Psoas muscle (tissue), 8 donors: ENCODE data around the gene AP1M2. TPM values are rescaled to one million over a fixed set of nuclear protein-coding genes. Genes with fewer than 3 reads are reported as not detected.
A peak's percentile ranks its signal among the peaks of the same experiment; 100 is the strongest.
"Not testable (repeated sequence)": the region's sequence is repeated elsewhere in the genome, so short reads cannot be mapped to it uniquely, and the experiment has no call there.

Experiments used
- ATAC-seq, 4 donors: fragments of 200-7000 bp; cut with Tn5 transposase; one replicate each; pipeline ENCODE4 v1.9.1; 2020; ENCODE audit warnings: moderate library complexity in 3 of 4, mild to moderate bottlenecking in 2 of 4
- DNase-seq, 2 donors: peaks; one replicate each; pipeline ENCODE4 v3.0.0-alpha.2; 2020
- H3K27ac ChIP-seq: fragments of 200-600 bp; one replicate; pipeline ENCODE4 v1.8.0; 2022
- H3K27me3 ChIP-seq, 3 donors: fragments of 200-600 bp in 1 of 3; one replicate each; pipeline versions ENCODE4 v1.6.1 to v1.8.0; 2013 to 2022; ENCODE audit warnings: low read length in 2 of 3, mild to moderate bottlenecking in 2 of 3, moderate library complexity in 1 of 3; ENCODE audit not compliant: insufficient read depth in 3 of 3
- H3K36me3 ChIP-seq, 2 donors: fragments of 200-600 bp in 1 of 2; one replicate each; pipeline versions ENCODE4 v1.6.1 to v1.8.0; 2013 to 2022; ENCODE audit warnings: low read depth in 1 of 2, mild to moderate bottlenecking in 1 of 2, moderate library complexity in 1 of 2; ENCODE audit not compliant: insufficient read depth in 1 of 2
- H3K4me1 ChIP-seq: fragments of 200-600 bp; one replicate; pipeline ENCODE4 v1.8.0; 2022
- H3K4me3 ChIP-seq: fragments of 200-600 bp; one replicate; pipeline ENCODE4 v1.8.0; 2022; ENCODE audit warnings: mild to moderate bottlenecking
- H3K9me3 ChIP-seq: fragments of 200-600 bp; one replicate; pipeline ENCODE4 v1.8.0; 2022
- CTCF ChIP-seq: fragments of 200-600 bp; IDR thresholded peaks from one replicate; pipeline ENCODE4 v1.8.0; 2022; ENCODE audit warnings: antibody characterized with exemption
- WGBS, 3 donors: extraction: QIAGEN DNeasy Blood & Tissue Kit; methylation state at CpG; one replicate each; pipeline versions ENCODE4 v1.1.6 to v1.1.7; 2013; 5-methylcytosine and 5-hydroxymethylcytosine counted together
- intact Hi-C, 2 donors: fragments of 100-400 bp; cut with DNase I; formaldehyde crosslinking; loops; one replicate each; pipeline versions ENCODE4 v1.11.0 to v1.14.2; 2022
- polyA plus RNA-seq, 3 donors: library from polyadenylated mRNA; stranded (reverse); fragments of 200-250 nt; gene quantifications; one replicate each; pipeline ENCODE4 v1.2.3, GENCODE V29; 2013
- total RNA-seq, 4 donors: library from RNA; stranded (reverse); fragmentation: NEBNext Ultra II Directional in 2 of 4; extraction: Animal tissue kit (Norgen Biotek cat#: 25700) in 2 of 4; gene quantifications; one replicate each; pipeline versions ENCODE4 v1.2.1 to v1.2.4, GENCODE V29; 2021 to 2023
- donor health status: healthy with polysubstance abuse.
- donor health status: DM: no; HTN: no; CAD: no; lungs with moderate emphysema.
- donor health status: Bipolar disorder and iron deficiency.
- donor health status: healthy.
- donor health status: DM: yes; HTN: yes; CAD: no.
- donor health status: DM: no; HTN: no; CAD: no.
- donor health status: DM: no; HTN: no; CAD: no.
- donor health status: DM: yes; HTN: yes; CAD: no.

Gene AP1M2
- total and polyA plus RNA-seq, 7 donors, result 0.13 TPM; not detected in 6

GRCh38 chr19:10544242-10544752 lies 42.8 kb downstream of the AP1M2 start:
- Histone ChIP-seq H3K27me3 (no peaks in the 10 kb centered on the region), H3K27ac (peak overlapping the region; percentile 85), H3K36me3 (peaks cover 0 to 42% of the 10 kb centered on the region in 2 donors), H3K4me3 (peak overlapping the region; percentile 81), H3K4me1 (peaks cover 11% of the 10 kb centered on the region), H3K9me3 (no peaks in the 10 kb centered on the region)
- DNase-seq (no peak), ATAC-seq (peak; percentile 29 to 52 (median 40))
- intact Hi-C loops, result loop anchor here in 1 of 2 donors (5.0 kb wide), 1 partner anchor 37 kb away; no protein-coding TSS in a partner anchor
- no peak for TF ChIP-seq CTCF
- WGBS, 3 donors, result 19 to 23% (median 21%) methylated on average over 19 to 22 of the region's 22 CpGs

GRCh38 chr19:10543420-10544241 lies 43.5 kb downstream of the AP1M2 start, which contains the start of gene ATG4D:
Gene ATG4D, plus strand, starts transcription at chr19:10543904. Its CDS starts 187 bp downstream, at chr19:10544091.
- TF ChIP-seq CTCF, result no peak
- peak within 1 kb of the TSS; percentile 81 for H3K4me3 ChIP-seq
- H3K27me3 ChIP-seq, result no peaks in the 10 kb centered on the region
- 1 to 2% (median 1%) methylated on average over 41 to 79 of the region's 79 CpGs for WGBS, 3 donors
- intact Hi-C loops, result loop anchor here in 1 of 2 donors (5.0 kb wide), 1 partner anchor 36 kb away; no protein-coding TSS in a partner anchor
- peak; percentile 89 to 94 (median 92) for ATAC-seq
- H3K4me1 ChIP-seq, result peaks cover 11% of the 10 kb centered on the region
- H3K27ac ChIP-seq, result peak within 1 kb of the TSS; percentile 85
- H3K9me3 ChIP-seq, result no peaks in the 10 kb centered on the region
- peaks cover 0 to 35% of the 10 kb centered on the region in 2 donors for H3K36me3 ChIP-seq
- peak; percentile 79 to 89 for DNase-seq

GRCh38 chr19:10543059-10543419 lies 44.1 kb downstream of the AP1M2 start:
- Histone ChIP-seq H3K27ac (peak overlapping the region; percentile 85), H3K4me1 (peaks cover 11% of the 10 kb centered on the region), H3K36me3 (peaks cover 0 to 29% of the 10 kb centered on the region in 2 donors), H3K9me3 (no peaks in the 10 kb centered on the region), H3K27me3 (no peaks in the 10 kb centered on the region), H3K4me3 (peak overlapping the region; percentile 81)
- ATAC-seq, result no peak
- TF ChIP-seq CTCF, result no peak
- intact Hi-C loops, result loop anchor here in 1 of 2 donors (5.0 kb wide), 1 partner anchor 36 kb away; no protein-coding TSS in a partner anchor
- DNase-seq, result no peak
- 59 to 60% (median 60%) methylated on average over 8 of the region's 8 CpGs for WGBS, 3 donors

- 71 to 79% (median 72%) methylated on average over 6 to 9 of the region's 9 CpGs for WGBS, 3 donors
- intact Hi-C loops, H3K4me1 ChIP-seq, H3K27me3 ChIP-seq, H3K36me3 ChIP-seq, H3K4me3 ChIP-seq, ATAC-seq, H3K27ac ChIP-seq, H3K9me3 ChIP-seq, DNase-seq: not testable (repeated sequence)
Observed at GRCh38 chr19:10539016-10539415, 48.1 kb downstream of the AP1M2 start.
